Measurements from ENCODE around the gene SRM.
"Not testable (repeated sequence)": the region's sequence is repeated elsewhere in the genome, so short reads cannot be mapped to it uniquely, and the experiment has no call there.

Gene SRM

DNA sequence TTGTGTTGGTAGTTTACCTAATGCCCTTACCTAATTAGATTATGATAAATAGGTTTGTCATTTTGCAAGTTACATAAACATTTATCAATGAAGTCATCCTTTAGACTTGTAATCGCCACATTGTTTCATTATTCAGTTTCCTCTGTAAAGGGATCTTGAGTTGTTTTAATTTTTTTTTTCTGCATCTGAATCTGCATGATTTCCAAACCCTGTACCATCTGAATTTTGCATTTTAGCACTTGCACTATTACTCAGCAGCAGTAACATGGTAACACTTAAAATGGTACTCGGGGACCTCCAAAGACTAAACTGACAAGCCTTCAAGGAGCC, 35.0 kb downstream of the SRM start:
- no peak for TF ChIP-seq CTCF (IDR thresholded peaks at IDR 0.05; ENCODE audit: low read length, missing control alignments)
- DNase-seq (ENCODE audit: low read depth): no peak
- no peak overlapping the region for H3K4me3 ChIP-seq (replicated peaks; ENCODE audit: low read depth, low read length)

DNA sequence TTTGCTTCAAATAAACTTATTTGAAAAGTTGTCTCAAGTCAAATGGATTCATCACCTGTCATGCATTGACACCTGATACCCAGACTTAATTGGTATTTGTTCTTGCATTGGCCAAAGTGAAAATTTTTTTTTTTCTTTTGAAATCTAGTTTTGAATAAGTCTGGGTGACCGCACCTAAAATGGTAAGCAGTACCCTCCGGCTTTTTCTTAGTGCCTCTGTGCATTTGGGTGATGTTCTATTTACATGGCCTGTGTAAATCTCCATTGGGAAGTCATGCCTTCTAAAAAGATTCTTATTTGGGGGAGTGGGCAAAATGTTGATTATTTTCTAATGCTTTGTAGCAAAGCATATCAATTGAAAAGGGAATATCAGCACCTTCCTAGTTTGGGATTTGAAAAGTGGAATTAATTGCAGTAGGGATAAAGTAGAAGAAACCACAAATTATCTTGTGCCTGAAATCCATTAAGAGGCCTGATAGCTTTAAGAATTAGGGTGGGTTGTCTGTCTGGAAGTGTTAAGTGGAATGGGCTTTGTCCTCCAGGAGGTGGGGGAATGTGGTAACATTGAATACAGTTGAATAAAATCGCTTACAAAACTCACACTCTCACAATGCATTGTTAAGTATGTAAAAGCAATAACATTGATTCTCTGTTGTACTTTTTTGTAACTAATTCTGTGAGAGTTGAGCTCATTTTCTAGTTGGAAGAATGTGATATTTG, 35.5 kb downstream of the SRM start:
- TF ChIP-seq CTCF (IDR thresholded peaks at IDR 0.05; ENCODE audit: low read length, missing control alignments): no peak
- no peak overlapping the region for H3K4me3 ChIP-seq (replicated peaks; ENCODE audit: low read depth, low read length)
- DNase-seq (ENCODE audit: low read depth): no peak

DNA sequence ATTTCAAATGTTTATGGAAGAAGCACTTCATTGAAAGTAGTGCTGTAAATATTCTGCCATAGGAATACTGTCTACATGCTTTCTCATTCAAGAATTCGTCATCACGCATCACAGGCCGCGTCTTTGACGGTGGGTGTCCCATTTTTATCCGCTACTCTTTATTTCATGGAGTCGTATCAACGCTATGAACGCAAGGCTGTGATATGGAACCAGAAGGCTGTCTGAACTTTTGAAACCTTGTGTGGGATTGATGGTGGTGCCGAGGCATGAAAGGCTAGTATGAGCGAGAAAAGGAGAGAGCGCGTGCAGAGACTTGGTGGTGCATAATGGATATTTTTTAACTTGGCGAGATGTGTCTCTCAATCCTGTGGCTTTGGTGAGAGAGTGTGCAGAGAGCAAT, 36.6 kb downstream of the SRM start:
- no peak overlapping the region for H3K4me3 ChIP-seq (replicated peaks; ENCODE audit: low read depth, low read length)
- DNase-seq (ENCODE audit: low read depth): no peak
- TF ChIP-seq CTCF (IDR thresholded peaks at IDR 0.05; ENCODE audit: low read length, missing control alignments): no peak

DNA sequence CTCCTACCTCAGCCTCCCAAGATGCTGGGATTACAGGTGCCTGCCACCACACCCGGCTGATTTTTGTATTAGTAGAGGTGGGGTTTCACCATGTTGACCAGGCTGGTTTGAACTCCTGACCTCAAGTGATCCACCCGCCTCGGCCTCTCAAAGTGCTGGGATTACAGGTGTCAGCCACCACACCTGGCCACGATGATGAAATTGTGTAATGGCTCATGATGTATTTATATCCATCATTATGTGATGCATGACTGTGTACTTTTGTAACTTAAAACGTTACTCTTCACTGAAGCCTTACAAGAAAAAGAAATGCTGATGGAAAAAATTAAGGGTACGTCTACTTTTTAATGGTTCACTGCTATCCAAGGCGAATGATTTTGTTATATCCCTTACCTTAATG, 39.8 kb downstream of the SRM start:
- TF ChIP-seq CTCF (IDR thresholded peaks at IDR 0.05; ENCODE audit: low read length, missing control alignments): no peak
- H3K4me3 ChIP-seq (replicated peaks; ENCODE audit: low read depth, low read length): no peak overlapping the region
- no peak for DNase-seq (ENCODE audit: low read depth)

DNA sequence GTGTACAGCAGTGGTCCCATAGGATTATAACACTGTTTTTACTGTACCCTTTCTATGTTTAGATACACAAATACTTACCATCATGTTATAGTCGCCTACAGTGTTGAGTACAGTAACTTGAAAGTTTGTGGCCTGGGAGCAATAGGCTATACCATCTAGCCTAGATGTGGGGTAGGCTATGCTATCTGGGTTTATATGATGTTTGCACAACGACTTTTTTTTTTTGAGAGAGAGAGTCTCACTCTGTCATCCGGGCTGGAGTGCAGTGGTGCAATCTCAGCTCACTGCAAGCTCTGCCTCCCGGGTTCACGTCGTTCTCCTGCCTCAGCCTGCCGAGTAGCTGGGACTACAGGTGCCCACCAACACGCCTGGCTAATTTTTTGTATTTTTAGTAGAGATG, 40.5 kb downstream of the SRM start:
- not testable (repeated sequence) for H3K4me3 ChIP-seq (replicated peaks; ENCODE audit: low read depth, low read length); DNase-seq (ENCODE audit: low read depth)

DNA sequence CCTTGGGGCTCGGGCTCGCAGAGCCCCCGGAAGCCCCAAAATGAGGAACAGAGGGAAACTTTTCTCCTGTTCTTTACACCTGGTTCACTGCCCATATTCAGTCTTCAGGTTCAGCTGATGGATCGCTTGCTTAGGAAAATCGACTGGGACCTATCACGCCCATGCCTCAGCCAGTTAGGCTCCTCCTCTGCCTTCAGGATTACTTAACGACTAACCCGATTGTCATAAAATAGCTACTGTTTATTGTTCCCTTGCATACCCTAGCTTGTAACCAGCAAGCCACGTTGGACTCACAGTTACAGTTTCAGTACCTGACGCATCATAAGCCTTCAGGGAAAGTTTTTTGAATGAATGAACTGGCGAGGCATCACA, 46.7 kb downstream of the SRM start:
- TF ChIP-seq CTCF (IDR thresholded peaks at IDR 0.05; ENCODE audit: low read length, missing control alignments): no peak
- H3K4me3 ChIP-seq (replicated peaks; ENCODE audit: low read depth, low read length): peak overlapping the region; percentile 89
- peak; percentile 42 for DNase-seq (ENCODE audit: low read depth)

DNA sequence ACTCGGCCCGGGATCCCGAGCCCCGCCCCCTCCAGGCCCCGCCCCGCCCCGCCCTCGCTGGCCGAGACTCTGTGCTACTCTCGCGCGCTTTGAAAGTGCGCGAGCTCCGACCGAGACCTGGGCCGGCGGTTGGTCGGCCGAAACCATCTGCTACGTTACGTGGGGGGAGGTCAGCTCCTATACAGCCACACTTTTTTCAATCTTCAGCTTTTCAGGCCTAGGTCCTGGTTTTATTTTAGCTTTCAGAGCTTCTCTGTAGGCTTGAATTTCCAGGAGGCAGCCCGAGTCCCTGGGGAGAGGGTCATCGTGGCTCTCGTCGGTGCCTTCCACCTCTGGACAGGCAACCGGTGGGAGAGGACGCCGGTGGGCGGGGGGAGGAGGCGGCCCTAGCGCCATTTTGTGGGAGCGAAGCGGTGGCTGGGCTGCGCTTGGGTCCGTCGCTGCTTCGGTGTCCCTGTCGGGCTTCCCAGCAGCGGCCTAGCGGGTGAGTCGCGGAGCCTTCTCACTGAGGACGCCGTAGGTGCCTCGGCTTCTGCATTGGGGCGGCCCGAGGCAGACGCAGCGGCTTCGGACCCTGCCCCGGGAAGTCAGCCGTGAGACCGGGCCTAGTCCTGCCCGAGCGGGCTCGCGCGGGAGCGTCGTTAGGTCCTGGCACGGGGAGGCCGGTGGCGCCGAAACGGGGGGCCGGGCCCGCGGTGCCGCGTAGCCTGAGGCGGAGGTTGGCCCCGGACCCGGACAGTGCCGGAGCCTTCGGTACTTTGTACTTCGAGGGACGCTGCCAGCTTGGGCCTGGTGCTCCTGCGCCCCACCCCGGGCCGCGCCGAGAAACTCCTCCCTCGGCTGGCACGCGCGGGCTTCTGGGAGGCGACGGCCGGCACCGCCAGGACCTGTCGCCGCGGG, 47.3 kb downstream of the SRM start, which contains the start of gene TARDBP:
TARDBP (plus strand) TSS at position 395 of the 900 bp plus-strand sequence. CDS start 1,074 bp downstream, outside the sequence.
- peak; percentile 88 for DNase-seq (ENCODE audit: low read depth)
- no peak for TF ChIP-seq CTCF (IDR thresholded peaks at IDR 0.05; ENCODE audit: low read length, missing control alignments)
- H3K4me3 ChIP-seq (replicated peaks; ENCODE audit: low read depth, low read length): peak within 1 kb of the TSS; percentile 89
